ENCODE data around the gene HDAC4.

GRCh38 chr2:239015901-239016675, 384.7 kb downstream of the HDAC4 start:
- TF ChIP-seq CTCF (IDR thresholded peaks at IDR 0.05): no peak
- no peak for TF ChIP-seq SIN3A (IDR thresholded peaks at IDR 0.05; ENCODE audit: borderline replicate concordance, insufficient read depth, low read depth, low read length)
